A673 (cell line): ENCODE data around the gene YTHDF2.

Experiments used
- CTCF ChIP-seq: fragments of 300-800, 200-600 bp; sonication (generic); conservative IDR thresholded peaks from 2 replicates; pipeline ENCODE4 v1.5.1; 2017; ENCODE audit warnings: low read depth, mild to moderate bottlenecking, antibody characterized with exemption, low read length, moderate library complexity, mixed read lengths
- EZH2 ChIP-seq: fragments of 200-600 bp; sonication (generic); IDR thresholded peaks from 2 replicates; pipeline ENCODE4 v1.6.1; 2017; ENCODE audit warnings: borderline replicate concordance, low read depth, mild to moderate bottlenecking, mixed read lengths, antibody characterized with exemption, low read length; ENCODE audit not compliant: poor library complexity, severe bottlenecking

GRCh38 chr1:28815533-28816185, 78.9 kb downstream of the YTHDF2 start:
- TF ChIP-seq EZH2 (no peak), CTCF (no peak)
